HUES6 (cell line): ENCODE data around the gene SGSH.
"Not testable (repeated sequence)": the region's sequence is repeated elsewhere in the genome, so short reads cannot be mapped to it uniquely, and the experiment has no call there.

Source experiments
- H3K27ac ChIP-seq: 2 replicates; pipeline ENCODE4 v1.7.0; 2013; ENCODE audit warnings: low read depth, mild to moderate bottlenecking, low read length, inconsistent platforms
- H3K27me3 ChIP-seq: 2 replicates; pipeline ENCODE4 v1.6.1; 2013; ENCODE audit warnings: low read length; ENCODE audit not compliant: control insufficient read depth, insufficient read depth
- H3K36me3 ChIP-seq: 2 replicates; pipeline ENCODE4 v1.6.1; 2013; ENCODE audit warnings: low read length; ENCODE audit not compliant: control insufficient read depth, insufficient read depth
- H3K4me1 ChIP-seq: 2 replicates; pipeline ENCODE4 v1.6.1; 2013; ENCODE audit warnings: low read length; ENCODE audit not compliant: control insufficient read depth, insufficient read depth
- H3K4me3 ChIP-seq: 2 replicates; pipeline ENCODE4 v1.5.1; 2013; ENCODE audit warnings: low read depth, low read length
- H3K9ac ChIP-seq: one replicate; pipeline ENCODE4 v1.6.1; 2013; ENCODE audit warnings: mild to moderate bottlenecking, low read length
- H3K9me3 ChIP-seq: 2 replicates; pipeline ENCODE4 v1.6.1; 2013; ENCODE audit warnings: low read depth, low read length; ENCODE audit not compliant: control insufficient read depth, insufficient read depth

The SGSH gene

DNA sequence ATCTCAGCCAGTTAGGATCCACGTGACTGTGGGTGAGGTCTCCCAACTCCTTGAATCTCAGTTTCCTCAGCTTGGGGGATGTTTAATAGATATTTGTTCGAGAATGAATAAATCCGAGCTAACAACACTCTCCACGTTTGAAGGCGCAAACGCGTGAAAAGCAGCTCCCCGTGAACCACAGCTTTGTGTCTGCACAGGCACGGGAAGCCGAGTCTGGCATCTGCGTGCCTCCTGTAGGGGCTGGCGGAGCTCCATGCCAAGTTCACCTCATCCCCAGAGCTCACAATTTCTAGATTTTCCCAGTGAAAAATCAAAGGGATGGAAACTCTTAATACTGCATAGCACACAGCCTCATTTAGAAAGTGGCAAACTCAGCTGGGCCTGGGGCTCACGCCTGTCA is 14.3 kb downstream of the SGSH start:
- peaks cover under 1% of the 10 kb centered on the region; the same call in 1 of the 2 replicates for H3K9me3 ChIP-seq

GRCh38 chr17:80204626-80205468 is 15.3 kb downstream of the SGSH start:
- Histone ChIP-seq H3K4me3 (no peak overlapping the region), H3K27ac (no peak overlapping the region), H3K9ac (no peak overlapping the region), H3K4me1 (peaks cover 4% of the 10 kb centered on the region; the same call in 1 of the 2 replicates), H3K27me3 (no peaks in the 10 kb centered on the region), H3K36me3 (peaks cover 12% of the 10 kb centered on the region), H3K9me3 (peaks cover 2% of the 10 kb centered on the region; the same call in 1 of the 2 replicates)

More for the DNA sequence above, 14.3 kb downstream of the SGSH start:
- Histone ChIP-seq H3K9ac (no peak overlapping the region), H3K4me1 (peaks cover 4% of the 10 kb centered on the region; the same call in 1 of the 2 replicates), H3K27ac (no peak overlapping the region), H3K27me3 (no peaks in the 10 kb centered on the region), H3K4me3 (no peak overlapping the region), H3K36me3 (peaks cover 22% of the 10 kb centered on the region)

- no peak overlapping the region for H3K9ac ChIP-seq
- peaks cover 5% of the 10 kb centered on the region; the same call in 1 of the 2 replicates for H3K4me1 ChIP-seq
- no peaks in the 10 kb centered on the region for H3K27me3 ChIP-seq
- peaks cover 2% of the 10 kb centered on the region; the same call in 1 of the 2 replicates for H3K9me3 ChIP-seq
- no peak overlapping the region for H3K4me3 ChIP-seq
- no peak overlapping the region for H3K27ac ChIP-seq
- H3K36me3 ChIP-seq = peaks cover 4% of the 10 kb centered on the region; the same call in 1 of the 2 replicates
Measured at GRCh38 chr17:80203471-80203963, 16.6 kb downstream of the SGSH start.

DNA sequence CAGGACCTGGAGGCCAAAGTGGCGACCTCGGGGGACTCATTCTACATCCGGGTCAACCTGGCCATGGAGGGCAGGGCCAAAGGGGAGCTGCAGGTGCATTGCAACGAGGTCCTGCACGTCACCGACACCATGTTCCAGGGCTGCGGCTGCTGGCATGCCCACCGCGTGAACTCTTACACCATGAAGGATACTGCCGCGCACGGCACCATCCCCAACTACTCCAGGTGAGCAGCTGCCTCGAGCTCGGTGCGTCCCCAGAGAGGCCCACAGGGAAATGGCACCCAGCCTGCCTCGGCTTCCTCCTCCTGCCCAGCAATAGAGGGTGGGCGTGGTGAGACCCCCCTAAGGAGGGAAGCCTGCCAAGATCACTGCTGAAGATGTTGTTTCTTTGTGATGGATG is 17.9 kb downstream of the SGSH start:
- Histone ChIP-seq H3K27me3 (no peaks in the 10 kb centered on the region), H3K9ac (no peak overlapping the region), H3K9me3 (peaks cover 2% of the 10 kb centered on the region; the same call in 1 of the 2 replicates), H3K4me1 (peaks cover 16% of the 10 kb centered on the region; the same call in 1 of the 2 replicates), H3K4me3 (no peak overlapping the region), H3K27ac (no peak overlapping the region), H3K36me3 (no peaks in the 10 kb centered on the region)

DNA sequence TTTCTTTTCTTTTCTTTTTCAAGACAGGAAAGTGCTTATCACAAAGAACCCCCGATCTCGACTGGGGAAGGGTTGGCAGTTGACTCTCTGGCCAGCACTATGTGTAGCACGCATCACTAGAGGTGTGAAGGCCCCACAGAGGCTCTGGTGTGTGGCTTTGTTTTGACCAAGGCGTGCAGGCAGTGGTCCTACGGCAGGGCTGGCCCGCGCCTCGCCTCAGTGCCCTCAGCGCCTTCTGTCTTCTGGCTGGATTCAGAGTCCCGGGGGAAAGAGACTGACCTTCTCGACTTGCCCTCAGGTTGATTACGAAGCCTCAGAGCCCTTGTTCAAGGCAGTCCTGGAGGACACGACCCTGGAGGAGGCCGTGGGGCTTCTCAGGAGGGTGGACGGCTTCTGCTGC is 18.7 kb downstream of the SGSH start:
- H3K9me3 ChIP-seq = peaks cover 2% of the 10 kb centered on the region; the same call in 1 of the 2 replicates
- no peaks in the 10 kb centered on the region for H3K36me3 ChIP-seq
- H3K4me1 ChIP-seq = peaks cover 16% of the 10 kb centered on the region; the same call in 1 of the 2 replicates
- no peak overlapping the region for H3K4me3 ChIP-seq
- H3K9ac ChIP-seq = no peak overlapping the region
- no peak overlapping the region for H3K27ac ChIP-seq
- no peaks in the 10 kb centered on the region for H3K27me3 ChIP-seq

GRCh38 chr17:80199295-80199694 is 20.8 kb downstream of the SGSH start:
- H3K9ac ChIP-seq, H3K4me3 ChIP-seq, H3K9me3 ChIP-seq, H3K27me3 ChIP-seq, H3K36me3 ChIP-seq, H3K27ac ChIP-seq: not testable (repeated sequence)
- peaks cover 16% of the 10 kb centered on the region; the same call in 1 of the 2 replicates for H3K4me1 ChIP-seq

- Histone ChIP-seq H3K4me1 (0 out of 2 replicates have a peak, but pooled peaks cover 12% of the 10 kb centered on the region), H3K9ac (no peak overlapping the region), H3K27ac (no peak overlapping the region), H3K27me3 (no peaks in the 10 kb centered on the region), H3K36me3 (no peaks in the 10 kb centered on the region), H3K9me3 (peaks cover 2% of the 10 kb centered on the region; the same call in 1 of the 2 replicates), H3K4me3 (no peak overlapping the region)
Measured at GRCh38 chr17:80198144-80198661, 21.9 kb downstream of the SGSH start.

DNA sequence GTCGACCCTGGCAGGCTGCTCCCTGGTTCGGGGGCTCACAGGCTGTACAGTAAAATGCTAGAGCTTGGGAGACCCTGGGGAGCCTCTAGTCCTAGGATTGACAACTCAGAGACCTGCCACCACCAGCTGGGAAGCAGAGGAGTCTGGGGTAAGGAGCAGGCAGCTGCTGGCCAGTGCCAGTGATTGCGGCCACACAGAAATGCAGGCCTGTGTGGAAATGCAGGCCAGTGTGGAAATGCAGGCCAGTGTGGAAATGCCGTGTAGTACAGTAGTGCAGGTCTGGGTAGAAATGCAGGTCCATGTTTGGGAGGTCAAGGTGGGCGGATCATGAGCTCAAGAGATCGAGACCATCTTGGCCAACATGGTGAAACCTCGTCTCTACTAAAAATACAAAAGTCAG is 23.5 kb downstream of the SGSH start:
- Histone ChIP-seq H3K4me3 (no peak overlapping the region), H3K9ac (no peak overlapping the region), H3K36me3 (no peaks in the 10 kb centered on the region), H3K9me3 (peaks cover 2% of the 10 kb centered on the region; the same call in 1 of the 2 replicates), H3K27me3 (no peaks in the 10 kb centered on the region), H3K27ac (no peak overlapping the region), H3K4me1 (0 out of 2 replicates have a peak, but pooled peaks cover 12% of the 10 kb centered on the region)

GRCh38 chr17:80195671-80196529 is 24.2 kb downstream of the SGSH start:
- no peak overlapping the region for H3K27ac ChIP-seq
- no peaks in the 10 kb centered on the region for H3K36me3 ChIP-seq
- no peak overlapping the region for H3K9ac ChIP-seq
- no peak overlapping the region for H3K4me3 ChIP-seq
- 0 out of 2 replicates have a peak, but pooled peaks cover 12% of the 10 kb centered on the region for H3K4me1 ChIP-seq
- H3K9me3 ChIP-seq = peaks cover 2% of the 10 kb centered on the region; the same call in 1 of the 2 replicates
- H3K27me3 ChIP-seq = no peaks in the 10 kb centered on the region

DNA sequence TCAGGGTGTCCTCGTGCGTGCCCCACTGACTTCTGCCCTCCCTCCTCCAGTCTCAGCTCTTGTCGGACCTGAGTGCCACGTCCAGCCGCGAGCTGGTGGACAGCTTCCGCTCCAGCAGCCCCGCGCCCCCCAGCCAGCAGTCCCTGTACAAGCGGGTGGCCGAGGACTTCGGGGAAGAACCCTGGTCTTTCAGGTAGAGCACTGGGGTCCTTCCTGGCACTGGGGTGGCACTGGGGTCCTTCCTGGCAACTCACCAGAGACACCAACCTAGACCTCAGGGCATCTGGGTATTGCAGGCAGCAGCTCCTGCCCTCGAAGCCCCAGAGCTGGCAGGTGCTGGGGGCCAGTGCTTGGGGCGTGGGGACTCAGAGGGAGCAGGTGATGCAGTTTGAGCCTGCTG is 25.0 kb downstream of the SGSH start:
- H3K9ac ChIP-seq = no peak overlapping the region
- H3K27me3 ChIP-seq = no peaks in the 10 kb centered on the region
- no peak overlapping the region for H3K27ac ChIP-seq
- H3K4me1 ChIP-seq = 0 out of 2 replicates have a peak, but pooled peaks cover 12% of the 10 kb centered on the region
- H3K4me3 ChIP-seq = no peak overlapping the region
- H3K36me3 ChIP-seq = no peaks in the 10 kb centered on the region
- no peaks in the 10 kb centered on the region for H3K9me3 ChIP-seq
